Measurements from ENCODE around the gene TSPAN9. TPM values are rescaled to one million over a fixed set of nuclear protein-coding genes. Genes with fewer than 3 reads are reported as not detected.
A peak's percentile ranks its signal among the peaks of the same experiment; 100 is the strongest.

TSPAN9 gene
- total and polyA plus RNA-seq, 2 experiments from 2014 or later: 6.0 to 31.5 TPM

DNA sequence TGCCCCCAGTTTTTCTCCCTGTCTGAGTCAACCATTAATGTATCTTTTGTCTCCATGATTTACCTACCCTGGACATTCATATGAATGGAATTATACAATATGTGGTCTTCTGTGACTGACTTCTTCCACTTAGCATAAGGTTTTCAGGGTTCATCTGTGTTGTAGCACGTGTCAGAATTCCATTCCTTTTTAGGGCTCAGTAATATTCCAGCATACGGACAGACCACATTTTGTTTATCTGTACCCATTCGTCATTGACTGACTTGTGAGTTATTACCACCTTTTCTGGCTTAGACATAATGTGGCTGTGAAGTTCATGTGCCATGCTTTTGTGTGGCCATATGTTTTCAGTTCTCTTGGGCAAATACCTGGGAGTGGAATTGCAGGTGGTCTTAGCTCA is 37.9 kb downstream of the TSPAN9 start (continued):
- TF ChIP-seq, protein P1, sequence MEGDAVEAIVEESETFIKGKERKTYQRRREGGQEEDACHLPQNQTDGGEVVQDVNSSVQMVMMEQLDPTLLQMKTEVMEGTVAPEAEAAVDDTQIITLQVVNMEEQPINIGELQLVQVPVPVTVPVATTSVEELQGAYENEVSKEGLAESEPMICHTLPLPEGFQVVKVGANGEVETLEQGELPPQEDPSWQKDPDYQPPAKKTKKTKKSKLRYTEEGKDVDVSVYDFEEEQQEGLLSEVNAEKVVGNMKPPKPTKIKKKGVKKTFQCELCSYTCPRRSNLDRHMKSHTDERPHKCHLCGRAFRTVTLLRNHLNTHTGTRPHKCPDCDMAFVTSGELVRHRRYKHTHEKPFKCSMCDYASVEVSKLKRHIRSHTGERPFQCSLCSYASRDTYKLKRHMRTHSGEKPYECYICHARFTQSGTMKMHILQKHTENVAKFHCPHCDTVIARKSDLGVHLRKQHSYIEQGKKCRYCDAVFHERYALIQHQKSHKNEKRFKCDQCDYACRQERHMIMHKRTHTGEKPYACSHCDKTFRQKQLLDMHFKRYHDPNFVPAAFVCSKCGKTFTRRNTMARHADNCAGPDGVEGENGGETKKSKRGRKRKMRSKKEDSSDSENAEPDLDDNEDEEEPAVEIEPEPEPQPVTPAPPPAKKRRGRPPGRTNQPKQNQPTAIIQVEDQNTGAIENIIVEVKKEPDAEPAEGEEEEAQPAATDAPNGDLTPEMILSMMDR (conservative IDR thresholded peaks at IDR 0.05; ENCODE audit: low read depth in 2 of 2): no peak
- no peak for TF ChIP-seq STAT1 (IDR thresholded peaks at IDR 0.05; ENCODE audit: unreplicated experiment)
- TF ChIP-seq, protein P2, sequence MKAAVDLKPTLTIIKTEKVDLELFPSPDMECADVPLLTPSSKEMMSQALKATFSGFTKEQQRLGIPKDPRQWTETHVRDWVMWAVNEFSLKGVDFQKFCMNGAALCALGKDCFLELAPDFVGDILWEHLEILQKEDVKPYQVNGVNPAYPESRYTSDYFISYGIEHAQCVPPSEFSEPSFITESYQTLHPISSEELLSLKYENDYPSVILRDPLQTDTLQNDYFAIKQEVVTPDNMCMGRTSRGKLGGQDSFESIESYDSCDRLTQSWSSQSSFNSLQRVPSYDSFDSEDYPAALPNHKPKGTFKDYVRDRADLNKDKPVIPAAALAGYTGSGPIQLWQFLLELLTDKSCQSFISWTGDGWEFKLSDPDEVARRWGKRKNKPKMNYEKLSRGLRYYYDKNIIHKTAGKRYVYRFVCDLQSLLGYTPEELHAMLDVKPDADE (IDR thresholded peaks at IDR 0.05): no peak
- TF ChIP-seq CREB1 (CRISPR knock-in tag; IDR thresholded peaks at IDR 0.05; ENCODE audit: low read depth): no peak
- no peak for TF ChIP-seq EZH2 (IDR thresholded peaks at IDR 0.05; ENCODE audit: low read depth, unreplicated experiment)
- no peak for TF ChIP-seq EZH2phosphoT487 (IDR thresholded peaks at IDR 0.05; ENCODE audit: unreplicated experiment)
- no peak for TF ChIP-seq ZNF114 (CRISPR knock-in tag; IDR thresholded peaks at IDR 0.05)
- TF ChIP-seq, protein P3, sequence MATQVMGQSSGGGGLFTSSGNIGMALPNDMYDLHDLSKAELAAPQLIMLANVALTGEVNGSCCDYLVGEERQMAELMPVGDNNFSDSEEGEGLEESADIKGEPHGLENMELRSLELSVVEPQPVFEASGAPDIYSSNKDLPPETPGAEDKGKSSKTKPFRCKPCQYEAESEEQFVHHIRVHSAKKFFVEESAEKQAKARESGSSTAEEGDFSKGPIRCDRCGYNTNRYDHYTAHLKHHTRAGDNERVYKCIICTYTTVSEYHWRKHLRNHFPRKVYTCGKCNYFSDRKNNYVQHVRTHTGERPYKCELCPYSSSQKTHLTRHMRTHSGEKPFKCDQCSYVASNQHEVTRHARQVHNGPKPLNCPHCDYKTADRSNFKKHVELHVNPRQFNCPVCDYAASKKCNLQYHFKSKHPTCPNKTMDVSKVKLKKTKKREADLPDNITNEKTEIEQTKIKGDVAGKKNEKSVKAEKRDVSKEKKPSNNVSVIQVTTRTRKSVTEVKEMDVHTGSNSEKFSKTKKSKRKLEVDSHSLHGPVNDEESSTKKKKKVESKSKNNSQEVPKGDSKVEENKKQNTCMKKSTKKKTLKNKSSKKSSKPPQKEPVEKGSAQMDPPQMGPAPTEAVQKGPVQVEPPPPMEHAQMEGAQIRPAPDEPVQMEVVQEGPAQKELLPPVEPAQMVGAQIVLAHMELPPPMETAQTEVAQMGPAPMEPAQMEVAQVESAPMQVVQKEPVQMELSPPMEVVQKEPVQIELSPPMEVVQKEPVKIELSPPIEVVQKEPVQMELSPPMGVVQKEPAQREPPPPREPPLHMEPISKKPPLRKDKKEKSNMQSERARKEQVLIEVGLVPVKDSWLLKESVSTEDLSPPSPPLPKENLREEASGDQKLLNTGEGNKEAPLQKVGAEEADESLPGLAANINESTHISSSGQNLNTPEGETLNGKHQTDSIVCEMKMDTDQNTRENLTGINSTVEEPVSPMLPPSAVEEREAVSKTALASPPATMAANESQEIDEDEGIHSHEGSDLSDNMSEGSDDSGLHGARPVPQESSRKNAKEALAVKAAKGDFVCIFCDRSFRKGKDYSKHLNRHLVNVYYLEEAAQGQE (IDR thresholded peaks at IDR 0.05; ENCODE audit: unreplicated experiment): no peak

DNA sequence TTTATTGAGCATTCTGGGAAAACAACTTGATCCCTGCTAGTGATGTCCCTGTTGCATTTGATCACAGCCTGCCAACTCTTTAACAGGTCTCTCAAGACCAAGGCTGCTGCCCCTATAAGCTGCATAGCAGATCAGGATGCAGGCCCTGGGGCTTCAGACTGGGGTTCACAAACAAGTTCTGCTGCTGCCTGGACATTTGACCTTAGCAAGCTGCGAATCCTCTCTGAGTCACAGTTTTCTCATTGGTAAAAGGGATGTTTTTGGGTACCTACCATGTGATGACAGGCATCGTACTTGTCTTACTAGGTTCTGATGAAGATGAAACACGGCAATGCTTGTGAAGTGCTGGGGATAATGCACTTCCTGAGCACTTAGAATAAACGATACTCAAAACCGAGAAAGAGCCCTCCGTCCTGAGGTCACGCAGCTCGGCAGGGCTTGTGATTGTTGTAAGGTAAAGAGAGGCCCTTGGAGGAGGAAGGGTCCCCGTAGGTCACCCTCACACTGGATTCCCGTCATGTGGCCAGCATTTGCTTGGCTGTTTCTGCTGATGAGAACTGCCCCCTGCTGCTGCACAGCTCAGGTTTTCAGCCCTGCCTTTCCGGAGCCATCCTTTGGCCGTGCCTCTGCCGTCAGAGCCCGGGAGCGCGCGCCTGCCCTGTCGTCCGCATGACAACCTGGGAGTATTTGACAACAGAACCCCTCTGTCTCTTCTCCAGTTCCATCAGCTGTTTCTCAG is 39.1 kb downstream of the TSPAN9 start:
- DNase-seq (ENCODE audit: low spot score) (no peak), ATAC-seq (peak; percentile 43)
- H2AFZ ChIP-seq: no peak overlapping the region
- H4K20me1 ChIP-seq (replicated peaks; ENCODE audit: insufficient read depth): peaks cover 3% of the 10 kb centered on the region; the same call in 1 of the 2 replicates
- Mint-ChIP-seq H3K36me3 (ENCODE audit: low read depth) (no peaks in the 10 kb centered on the region), H3K9me3 (no peaks in the 10 kb centered on the region), H3K27me3 (ENCODE audit: insufficient read depth, low read depth, poor library complexity) (peaks cover 13% of the 10 kb centered on the region), H3K4me1 (peaks cover 14% of the 10 kb centered on the region), H3K4me3 (no peak overlapping the region), H3K27ac (no peak overlapping the region)
- no peak overlapping the region for H3K4me3 ChIP-seq
- no peaks in the 10 kb centered on the region for H3F3A ChIP-seq (replicated peaks; ENCODE audit: low read depth)
- no peaks in the 10 kb centered on the region for H3K36me3 ChIP-seq (ENCODE audit: insufficient read depth)
- H3K27ac ChIP-seq (ENCODE audit: low read depth): no peak overlapping the region
- no peaks in the 10 kb centered on the region for H3K79me2 ChIP-seq (replicated peaks; ENCODE audit: insufficient read depth)
- H3K9me2 ChIP-seq (ENCODE audit: insufficient read depth): no peaks in the 10 kb centered on the region
- no peaks in the 10 kb centered on the region for H3K4me1 ChIP-seq (ENCODE audit: insufficient read depth)
- no peak overlapping the region for H3K4me2 ChIP-seq
- no peaks in the 10 kb centered on the region for H3K27me3 ChIP-seq (ENCODE audit: insufficient read depth)
- TF ChIP-seq EZH2phosphoT487 (IDR thresholded peaks at IDR 0.05; ENCODE audit: unreplicated experiment) (no peak), ZNF331 (CRISPR knock-in tag; IDR thresholded peaks at IDR 0.05; ENCODE audit: low read depth) (no peak), STAT1 (IDR thresholded peaks at IDR 0.05; ENCODE audit: unreplicated experiment) (no peak), CREB1 (CRISPR knock-in tag; IDR thresholded peaks at IDR 0.05; ENCODE audit: low read depth) (no peak), NANOG (IDR thresholded peaks at IDR 0.05; ENCODE audit: borderline replicate concordance) (no peak), JUNB (IDR thresholded peaks at IDR 0.05; ENCODE audit: unreplicated experiment) (no peak), POLR2AphosphoS5 (IDR thresholded peaks at IDR 0.05; ENCODE audit: low read depth) (no peak)
- TF ChIP-seq, protein P3 (IDR thresholded peaks at IDR 0.05; ENCODE audit: unreplicated experiment): no peak
